Measurements from ENCODE around the gene SLC25A23. TPM values are rescaled to one million over a fixed set of nuclear protein-coding genes. Genes with fewer than 3 reads are reported as not detected.

The SLC25A23 gene
- total RNA-seq, 4 donors from 2014 or later: 13.8 to 69.1 (median 36.5) TPM

DNA sequence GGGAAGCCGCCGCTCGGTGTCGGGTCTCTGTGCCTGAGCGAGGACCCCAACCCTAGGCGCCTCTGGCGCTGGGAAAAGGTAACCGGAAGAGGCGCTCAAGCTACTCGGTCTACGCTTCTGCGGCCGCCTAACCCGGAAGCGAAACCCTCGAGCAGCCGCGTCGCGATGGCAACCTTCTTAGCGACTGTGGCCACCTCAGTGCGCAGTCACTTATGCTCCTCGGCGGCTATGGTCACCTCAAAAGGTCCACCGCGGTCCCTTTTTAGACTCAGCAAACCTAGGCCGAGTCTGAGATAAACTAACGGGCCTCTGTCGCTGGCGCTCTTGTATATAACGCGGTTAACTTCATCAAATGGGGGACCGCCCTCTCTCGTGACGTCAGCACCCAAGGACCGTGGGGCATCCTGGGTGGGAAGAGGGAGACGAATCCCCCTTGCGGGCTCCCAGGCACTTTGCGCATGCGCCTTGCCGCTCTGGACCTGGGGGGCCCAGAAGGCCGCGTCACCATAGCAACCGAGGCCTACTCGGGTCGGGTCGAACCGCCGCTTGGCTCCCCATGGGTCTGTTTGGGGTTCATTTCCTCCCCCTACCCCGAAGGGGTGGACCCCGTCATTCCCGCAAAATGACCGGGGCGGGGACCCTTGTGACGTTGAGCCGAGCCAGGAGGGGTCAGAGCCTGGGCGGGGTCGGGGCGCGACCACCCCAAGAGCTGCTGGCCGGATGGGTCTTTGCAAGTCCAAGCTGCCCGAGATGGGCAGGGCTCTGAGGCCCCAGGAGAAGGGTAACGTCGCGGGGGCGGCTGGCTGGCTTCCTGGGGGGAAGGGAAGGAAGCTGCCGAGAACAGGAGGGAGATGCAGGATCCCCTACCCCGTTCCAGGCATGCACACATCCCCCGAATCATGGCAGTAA is 66.3 kb downstream of the SLC25A23 start, which contains the start of gene GTF2F1:
Gene GTF2F1, minus strand, starts transcription at position 91 of the 909 bp plus-strand sequence. CDS start 169 bp downstream, outside the sequence.
- Histone ChIP-seq H3K9me3 (no peaks in the 10 kb centered on the region), H3K27ac (peak within 1 kb of the TSS; percentile 94 to 98), H3K27me3 (no peaks in the 10 kb centered on the region), H3K36me3 (no peaks in the 10 kb centered on the region), H3K4me3 (peak within 1 kb of the TSS; percentile 80 to 96), H3K4me1 (peaks cover 0 to 8% of the 10 kb centered on the region in 2 donors)
- peak; percentile 96 to 97 for DNase-seq
- intact Hi-C loops (cut with DNase I; ENCODE audit: low total_unique reads): no loop called here
- peak in 1 of 2 donors; percentile 55 for TF ChIP-seq POLR2A (IDR thresholded peaks at IDR 0.05)
- TF ChIP-seq, protein P1, sequence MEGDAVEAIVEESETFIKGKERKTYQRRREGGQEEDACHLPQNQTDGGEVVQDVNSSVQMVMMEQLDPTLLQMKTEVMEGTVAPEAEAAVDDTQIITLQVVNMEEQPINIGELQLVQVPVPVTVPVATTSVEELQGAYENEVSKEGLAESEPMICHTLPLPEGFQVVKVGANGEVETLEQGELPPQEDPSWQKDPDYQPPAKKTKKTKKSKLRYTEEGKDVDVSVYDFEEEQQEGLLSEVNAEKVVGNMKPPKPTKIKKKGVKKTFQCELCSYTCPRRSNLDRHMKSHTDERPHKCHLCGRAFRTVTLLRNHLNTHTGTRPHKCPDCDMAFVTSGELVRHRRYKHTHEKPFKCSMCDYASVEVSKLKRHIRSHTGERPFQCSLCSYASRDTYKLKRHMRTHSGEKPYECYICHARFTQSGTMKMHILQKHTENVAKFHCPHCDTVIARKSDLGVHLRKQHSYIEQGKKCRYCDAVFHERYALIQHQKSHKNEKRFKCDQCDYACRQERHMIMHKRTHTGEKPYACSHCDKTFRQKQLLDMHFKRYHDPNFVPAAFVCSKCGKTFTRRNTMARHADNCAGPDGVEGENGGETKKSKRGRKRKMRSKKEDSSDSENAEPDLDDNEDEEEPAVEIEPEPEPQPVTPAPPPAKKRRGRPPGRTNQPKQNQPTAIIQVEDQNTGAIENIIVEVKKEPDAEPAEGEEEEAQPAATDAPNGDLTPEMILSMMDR (IDR thresholded peaks at IDR 0.05): peak in 2 of 4 experiments; percentile 2 to 24

DNA sequence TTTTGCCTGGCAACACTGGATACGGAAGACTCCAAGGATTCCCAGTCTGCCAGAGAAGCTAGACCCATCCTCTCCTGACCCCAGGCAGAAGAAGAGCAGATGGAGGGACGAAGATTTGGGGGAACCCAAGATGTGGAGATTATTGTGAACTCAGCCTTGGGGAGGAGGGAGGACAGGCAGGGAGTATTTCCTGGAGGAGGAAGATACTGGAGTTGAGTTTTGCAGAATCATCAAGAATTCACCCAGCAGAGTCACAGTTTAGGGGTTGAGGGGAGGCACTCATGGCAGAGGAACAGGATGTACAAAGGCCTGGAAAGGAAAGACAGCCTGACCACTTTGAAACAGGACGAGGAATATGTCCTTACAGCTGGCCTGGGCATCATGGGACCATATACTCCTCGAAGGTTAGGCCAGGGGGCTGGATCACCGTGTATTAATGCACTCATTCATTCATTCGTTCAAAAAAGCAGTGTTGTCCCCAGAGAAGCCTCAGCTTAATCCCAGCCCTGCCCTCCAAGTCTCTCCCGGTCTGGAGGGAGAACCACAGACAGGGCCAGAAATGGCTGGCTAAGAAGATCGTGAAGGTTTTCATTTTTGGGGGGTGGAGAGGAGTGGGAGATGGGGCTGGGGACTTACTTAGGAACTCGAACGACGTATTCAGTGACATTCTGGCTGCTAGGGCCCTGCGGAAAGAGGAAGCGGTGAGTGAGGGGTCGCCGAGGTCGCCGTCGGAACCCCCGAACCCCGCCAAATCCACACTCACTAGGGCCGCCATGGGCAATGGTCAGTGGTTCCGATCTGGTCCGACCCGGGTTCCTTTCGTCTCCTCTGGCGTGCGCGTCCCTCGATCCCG is 67.1 kb downstream of the SLC25A23 start:
- Histone ChIP-seq H3K27me3 (no peaks in the 10 kb centered on the region), H3K27ac (peak overlapping the region; percentile 94 to 98), H3K9me3 (no peaks in the 10 kb centered on the region), H3K4me1 (peaks cover 0 to 8% of the 10 kb centered on the region in 2 donors), H3K4me3 (peak overlapping the region; percentile 80 to 96), H3K36me3 (no peaks in the 10 kb centered on the region)
- no peak for TF ChIP-seq POLR2A (IDR thresholded peaks at IDR 0.05)
- TF ChIP-seq, protein P1 (IDR thresholded peaks at IDR 0.05): no peak
- DNase-seq: no peak
- intact Hi-C loops (cut with DNase I; ENCODE audit: low total_unique reads): no loop called here

Small RNA genes within 50 kb of the gene (microRNA-seq; reads per million reads assigned to microRNA genes)
- gene MIR3940 (ENCODE audit: borderline microRNAs expressed, borderline replicate concordance) (2.0 reads per million), gene MIR6790 (ENCODE audit: borderline microRNAs expressed, borderline replicate concordance) (not detected)

Small RNA genes within 50 kb of the gene (small RNA-seq; reads per million reads assigned to genes)
- gene AC010503.2 (not detected), gene MIR6790 (not detected)

Other genes starting within 250 kb of the SLC25A23 start
- gene MLLT1, start 179.8 kb downstream of the SLC25A23 start, total RNA-seq: 100 to 1,000 TPM in 1 of 4 donors, 10 to 100 TPM in 2, 1 to 10 TPM in 1; 5.9 to 103 (median 13.3) TPM
- gene ACER1, start 126.2 kb downstream of the SLC25A23 start, total RNA-seq: under 1 TPM in 1 of 4 donors, not detected in 3; 0.61 TPM
- 10 to 100 TPM; 23.9 to 99.7 (median 52.1) TPM for gene CLPP, start 98.3 kb downstream of the SLC25A23 start, total RNA-seq
- 10 to 100 TPM; 17.4 to 84.8 (median 42.7) TPM for gene ALKBH7, start 87.0 kb downstream of the SLC25A23 start, total RNA-seq
- 1 to 10 TPM in 2 of 4 donors, under 1 TPM in 1, not detected in 1; 0.26 to 2.2 (median 1.8) TPM for gene PSPN, start 83.9 kb downstream of the SLC25A23 start, total RNA-seq
- gene GTF2F1, start 66.6 kb downstream of the SLC25A23 start, total RNA-seq: 10 to 100 TPM; 38.2 to 82.2 (median 61.8) TPM
- 100 to 1,000 TPM in 2 of 4 donors, 10 to 100 TPM in 2; 23.5 to 259 (median 66.5) TPM for gene KHSRP, start 35.0 kb downstream of the SLC25A23 start, total RNA-seq
- gene SLC25A41, start 26.0 kb downstream of the SLC25A23 start, total RNA-seq: under 1 TPM in 1 of 4 donors, not detected in 3; 0.52 TPM
- 10 to 100 TPM in 1 of 4 donors, not detected in 3; 10.2 TPM for gene CRB3, start 4.5 kb upstream of the SLC25A23 start, total RNA-seq
- 1 to 10 TPM in 2 of 4 donors, not detected in 2; 1.4 to 2.1 TPM for gene DENND1C, start 22.0 kb upstream of the SLC25A23 start, total RNA-seq
- 1 to 10 TPM in 2 of 4 donors, not detected in 2; 2.3 to 4.4 TPM for gene TUBB4A, start 42.5 kb upstream of the SLC25A23 start, total RNA-seq
- gene TNFSF9, start 71.2 kb upstream of the SLC25A23 start, total RNA-seq: under 1 TPM in 1 of 4 donors, not detected in 3; 0.28 TPM
- 1 to 10 TPM in 1 of 4 donors, not detected in 3; 1.2 TPM for gene CD70, start 131.4 kb upstream of the SLC25A23 start, total RNA-seq
- gene TNFSF14, start 210.4 kb upstream of the SLC25A23 start, total RNA-seq: 1 to 10 TPM in 1 of 4 donors, under 1 TPM in 2, not detected in 1; 0.28 to 3.1 (median 0.59) TPM

Data from uterus (tissue), 4 donors.